HUES6 (cell line): ENCODE results near the gene GSKIP.
"Not testable (repeated sequence)": the region's sequence is repeated elsewhere in the genome, so short reads cannot be mapped to it uniquely, and the experiment has no call there.

Experiments used
- H3K27ac ChIP-seq: 2 replicates; pipeline ENCODE4 v1.7.0; 2013; ENCODE audit warnings: low read depth, mild to moderate bottlenecking, low read length, inconsistent platforms
- H3K27me3 ChIP-seq: 2 replicates; pipeline ENCODE4 v1.6.1; 2013; ENCODE audit warnings: low read length; ENCODE audit not compliant: control insufficient read depth, insufficient read depth
- H3K36me3 ChIP-seq: 2 replicates; pipeline ENCODE4 v1.6.1; 2013; ENCODE audit warnings: low read length; ENCODE audit not compliant: control insufficient read depth, insufficient read depth
- H3K4me1 ChIP-seq: 2 replicates; pipeline ENCODE4 v1.6.1; 2013; ENCODE audit warnings: low read length; ENCODE audit not compliant: control insufficient read depth, insufficient read depth
- H3K4me3 ChIP-seq: 2 replicates; pipeline ENCODE4 v1.5.1; 2013; ENCODE audit warnings: low read depth, low read length
- H3K9ac ChIP-seq: one replicate; pipeline ENCODE4 v1.6.1; 2013; ENCODE audit warnings: mild to moderate bottlenecking, low read length
- H3K9me3 ChIP-seq: 2 replicates; pipeline ENCODE4 v1.6.1; 2013; ENCODE audit warnings: low read depth, low read length; ENCODE audit not compliant: control insufficient read depth, insufficient read depth

Gene GSKIP

GRCh38 chr14:96362965-96363750, at the start of gene GSKIP, which contains the start of gene ATG2B:
Gene GSKIP (plus strand): TSS chr14:96363526. CDS start chr14:96382248, 18,722 bp downstream.
Gene ATG2B (minus strand): TSS chr14:96363341. CDS start chr14:96362976, 365 bp downstream.
- Histone ChIP-seq H3K27ac (peak within 1 kb of the TSS; percentile 63; the same call in 1 of the 2 replicates), H3K9ac (peak within 1 kb of the TSS; percentile 80), H3K4me1 (peaks cover 25% of the 10 kb centered on the region), H3K4me3 (peak within 1 kb of the TSS; percentile 77), H3K9me3 (no peaks in the 10 kb centered on the region), H3K27me3 (no peaks in the 10 kb centered on the region), H3K36me3 (no peaks in the 10 kb centered on the region)

- Histone ChIP-seq H3K4me3 (no peak overlapping the region), H3K36me3 (peaks cover 52% of the 10 kb centered on the region), H3K9me3 (no peaks in the 10 kb centered on the region), H3K9ac (no peak overlapping the region), H3K27me3 (no peaks in the 10 kb centered on the region), H3K4me1 (no peaks in the 10 kb centered on the region), H3K27ac (no peak overlapping the region)
Measured at GRCh38 chr14:96316087-96316486, 47.2 kb upstream of the GSKIP start.

- Histone ChIP-seq H3K4me1 (no peaks in the 10 kb centered on the region), H3K4me3 (no peak overlapping the region), H3K36me3 (peaks cover 53% of the 10 kb centered on the region), H3K9me3 (no peaks in the 10 kb centered on the region), H3K27me3 (no peaks in the 10 kb centered on the region), H3K27ac (no peak overlapping the region), H3K9ac (no peak overlapping the region)
Measured at GRCh38 chr14:96318836-96319235, 44.5 kb upstream of the GSKIP start.

- peaks cover 51% of the 10 kb centered on the region for H3K36me3 ChIP-seq
- no peak overlapping the region for H3K4me3 ChIP-seq
- H3K27me3 ChIP-seq: no peaks in the 10 kb centered on the region
- H3K4me1 ChIP-seq: peaks cover 3% of the 10 kb centered on the region; the same call in 1 of the 2 replicates
- no peak overlapping the region for H3K27ac ChIP-seq
- H3K9me3 ChIP-seq: no peaks in the 10 kb centered on the region
- no peak overlapping the region for H3K9ac ChIP-seq
Measured at GRCh38 chr14:96320605-96321004, 42.7 kb upstream of the GSKIP start.

GRCh38 chr14:96324219-96324618, 39.1 kb upstream of the GSKIP start:
- Histone ChIP-seq H3K4me1 (peaks cover 6% of the 10 kb centered on the region; the same call in 1 of the 2 replicates), H3K36me3 (peaks cover 33% of the 10 kb centered on the region), H3K27me3 (no peaks in the 10 kb centered on the region), H3K9ac (no peak overlapping the region), H3K27ac (no peak overlapping the region), H3K4me3 (no peak overlapping the region), H3K9me3 (no peaks in the 10 kb centered on the region)

- Histone ChIP-seq H3K27me3 (no peaks in the 10 kb centered on the region), H3K9ac (no peak overlapping the region), H3K4me3 (no peak overlapping the region), H3K4me1 (no peaks in the 10 kb centered on the region; the same call in 1 of the 2 replicates), H3K9me3 (no peaks in the 10 kb centered on the region), H3K36me3 (peaks cover 7% of the 10 kb centered on the region; the same call in 1 of the 2 replicates), H3K27ac (no peak overlapping the region)
Measured at GRCh38 chr14:96338551-96338950, 24.8 kb upstream of the GSKIP start.

GRCh38 chr14:96341323-96341722, 22.0 kb upstream of the GSKIP start:
- no peak overlapping the region for H3K9ac ChIP-seq
- H3K36me3 ChIP-seq: peaks cover 7% of the 10 kb centered on the region; the same call in 1 of the 2 replicates
- no peaks in the 10 kb centered on the region for H3K27me3 ChIP-seq
- no peaks in the 10 kb centered on the region for H3K9me3 ChIP-seq
- H3K27ac ChIP-seq: no peak overlapping the region
- no peak overlapping the region for H3K4me3 ChIP-seq
- no peaks in the 10 kb centered on the region for H3K4me1 ChIP-seq

- peaks cover 4% of the 10 kb centered on the region; the same call in 1 of the 2 replicates for H3K36me3 ChIP-seq
- H3K27ac ChIP-seq: peak overlapping the region; percentile 19; the same call in 1 of the 2 replicates
- no peaks in the 10 kb centered on the region for H3K9me3 ChIP-seq
- peaks cover 18% of the 10 kb centered on the region for H3K4me1 ChIP-seq
- H3K9ac ChIP-seq: no peak overlapping the region
- no peaks in the 10 kb centered on the region for H3K27me3 ChIP-seq
- H3K4me3 ChIP-seq: no peak overlapping the region
Measured at GRCh38 chr14:96345669-96346068, 17.7 kb upstream of the GSKIP start.

- H3K27me3 ChIP-seq, H3K27ac ChIP-seq, H3K36me3 ChIP-seq, H3K9me3 ChIP-seq, H3K4me3 ChIP-seq, H3K9ac ChIP-seq: not testable (repeated sequence)
- peaks cover 18% of the 10 kb centered on the region for H3K4me1 ChIP-seq
Measured at GRCh38 chr14:96347957-96348356, 15.4 kb upstream of the GSKIP start.

GRCh38 chr14:96349286-96350075, 13.8 kb upstream of the GSKIP start:
- no peak overlapping the region for H3K4me3 ChIP-seq
- H3K9ac ChIP-seq: no peak overlapping the region
- H3K27me3 ChIP-seq: no peaks in the 10 kb centered on the region
- no peaks in the 10 kb centered on the region for H3K9me3 ChIP-seq
- H3K27ac ChIP-seq: peak overlapping the region; percentile 12; the same call in 1 of the 2 replicates
- no peaks in the 10 kb centered on the region for H3K36me3 ChIP-seq
- H3K4me1 ChIP-seq: peaks cover 18% of the 10 kb centered on the region

- no peaks in the 10 kb centered on the region for H3K36me3 ChIP-seq
- no peak overlapping the region for H3K9ac ChIP-seq
- H3K9me3 ChIP-seq: no peaks in the 10 kb centered on the region
Measured at GRCh38 chr14:96351986-96352385, 11.3 kb upstream of the GSKIP start.

More at GRCh38 chr14:96351986-96352385, 11.3 kb upstream of the GSKIP start:
- Histone ChIP-seq H3K4me3 (no peak overlapping the region), H3K27ac (no peak overlapping the region), H3K27me3 (no peaks in the 10 kb centered on the region), H3K4me1 (peaks cover 24% of the 10 kb centered on the region)
